Stimulated activated naive CD8-positive, alpha-beta T cell treated with anti-CD3 and anti-CD28 coated beads, Interleukin-15, Interleukin-2, amounts not matched to agents 100 U/mL and 50 U/mL, for 24 hours (primary cell): ENCODE data around the gene PHLDB1.
"Not testable (repeated sequence)": the region's sequence is repeated elsewhere in the genome, so short reads cannot be mapped to it uniquely, and the experiment has no call there.

ENCODE experiments used
- ATAC-seq: fragments of 150-1000 bp; cut with Tn5 transposase; one replicate; pipeline ENCODE4 v1.10.0; 2021
- DNase-seq: peaks from one replicate; pipeline ENCODE4 v3.0.0; 2021

PHLDB1 gene

GRCh38 chr11:118607401-118608359 lies at the start of gene PHLDB1:
Gene PHLDB1, plus strand, starts transcription at chr11:118607615. Its CDS starts 6,222 bp downstream, at chr11:118613837.
- DNase-seq (peak; percentile 53), ATAC-seq (peak; percentile 11)

GRCh38 chr11:118560806-118561205 lies 46.6 kb upstream of the PHLDB1 start:
- DNase-seq (no peak), ATAC-seq (no peak)

- ATAC-seq = no peak
- no peak for DNase-seq
These were observed 42.4 kb upstream of the PHLDB1 start for GRCh38 chr11:118565051-118565450.

- ATAC-seq = no peak
- no peak for DNase-seq
These were observed 37.7 kb upstream of the PHLDB1 start for GRCh38 chr11:118569670-118570069.

GRCh38 chr11:118570787-118571186 lies 36.6 kb upstream of the PHLDB1 start:
- ATAC-seq = no peak
- DNase-seq = no peak

GRCh38 chr11:118571701-118572060 lies 35.7 kb upstream of the PHLDB1 start:
- DNase-seq = peak; percentile 27
- ATAC-seq = not testable (repeated sequence)

GRCh38 chr11:118572061-118572980 lies 35.1 kb upstream of the PHLDB1 start, which contains the start of gene ARCN1:
Gene ARCN1, plus strand, starts transcription at chr11:118572409. Its CDS starts 139 bp downstream, at chr11:118572548.
- DNase-seq (peak; percentile 80), ATAC-seq (peak; percentile 79)

GRCh38 chr11:118572981-118573550 lies 34.3 kb upstream of the PHLDB1 start:
- peak; percentile 86 for ATAC-seq
- no peak for DNase-seq

- ATAC-seq (no peak), DNase-seq (no peak)
These were observed 32.8 kb upstream of the PHLDB1 start for GRCh38 chr11:118574636-118575035.

- not testable (repeated sequence) for DNase-seq, ATAC-seq
These were observed 29.4 kb upstream of the PHLDB1 start for GRCh38 chr11:118577995-118578394.

GRCh38 chr11:118581057-118581456 lies 26.4 kb upstream of the PHLDB1 start:
- ATAC-seq (no peak), DNase-seq (no peak)

GRCh38 chr11:118587952-118588351 lies 19.5 kb upstream of the PHLDB1 start:
- DNase-seq (no peak), ATAC-seq (no peak)

- no peak for ATAC-seq
- DNase-seq = no peak
These were observed 14.6 kb upstream of the PHLDB1 start for GRCh38 chr11:118592616-118593367.

- ATAC-seq, DNase-seq: not testable (repeated sequence)
These were observed 12.4 kb upstream of the PHLDB1 start for GRCh38 chr11:118594984-118595383.

GRCh38 chr11:118596224-118597146 lies 10.9 kb upstream of the PHLDB1 start:
- ATAC-seq (no peak), DNase-seq (no peak)

GRCh38 chr11:118597556-118597955 lies 9.9 kb upstream of the PHLDB1 start:
- no peak for DNase-seq

GRCh38 chr11:118602331-118602730 lies 5.1 kb upstream of the PHLDB1 start:
- DNase-seq (no peak), ATAC-seq (no peak)

More at GRCh38 chr11:118597556-118597955, 9.9 kb upstream of the PHLDB1 start:
- ATAC-seq = no peak

- ATAC-seq, DNase-seq: not testable (repeated sequence)
These were observed 3.7 kb upstream of the PHLDB1 start for GRCh38 chr11:118603709-118604108.

- ATAC-seq (no peak), DNase-seq (no peak)
These were observed 2.8 kb upstream of the PHLDB1 start for GRCh38 chr11:118604566-118604965.
